Vagina (tissue), 2 donors: Measurements from ENCODE around the gene C2orf42.
"Not testable (repeated sequence)": the region's sequence is repeated elsewhere in the genome, so short reads cannot be mapped to it uniquely, and the experiment has no call there.

Source experiments
- CTCF ChIP-seq, 3 experiments: fragments of 450-650 bp in 2 of 3; fragments of 200-600 bp in 1 of 3; sonication (generic) in 1 of 3; IDR thresholded peaks; one replicate each; pipeline ENCODE4 v1.5.1; 2017 to 2019; ENCODE audit warnings: antibody characterized with exemption in 3 of 3, mild to moderate bottlenecking in 2 of 3, moderate library complexity in 2 of 3
- POLR2A ChIP-seq, 2 donors: fragments of 450-650 bp; IDR thresholded peaks; one replicate each; pipeline ENCODE4 v1.6.1; 2017; ENCODE audit warnings: antibody characterized with exemption in 2 of 2, mild to moderate bottlenecking in 2 of 2, moderate library complexity in 2 of 2
- POLR2AphosphoS5 ChIP-seq, 2 donors: sonication (generic); formaldehyde crosslinking; IDR thresholded peaks; one replicate each; pipeline ENCODE4 v1.9.0; 2017; ENCODE audit warnings: antibody characterized with exemption in 2 of 2, mild to moderate bottlenecking in 2 of 2, low read depth in 1 of 2; ENCODE audit not compliant: insufficient read depth in 1 of 2

GRCh38 chr2:70149130-70149686 lies 41.6 kb downstream of the C2orf42 start:
- TF ChIP-seq CTCF (IDR thresholded peaks at IDR 0.05); POLR2A (IDR thresholded peaks at IDR 0.05); POLR2AphosphoS5 (IDR thresholded peaks at IDR 0.05; ENCODE audit: insufficient read depth in 1 of 2, low read depth in 1 of 2): not testable (repeated sequence)
